NB4 (cell line): ENCODE data around the gene HNRNPA2B1.

Experiments
- CTCF ChIP-seq: IDR thresholded peaks from one replicate; pipeline ENCODE4 v1.5.1; 2012; ENCODE audit warnings: low read depth, low read length
- MYC ChIP-seq: IDR thresholded peaks from 2 replicates; pipeline ENCODE4 v1.6.1; 2011; ENCODE audit warnings: low read depth, low read length

- no peak for TF ChIP-seq CTCF
- TF ChIP-seq MYC: no peak
Observed at GRCh38 chr7:26147030-26147429, 53.5 kb downstream of the HNRNPA2B1 start.
